Stimulated activated CD4-positive, alpha-beta T cell treated with anti-CD3 and anti-CD28 coated beads, Interleukin-2, amount 100 ng/mL, for 48 hours (primary cell): ENCODE results near the gene ARMC10.
"Not testable (repeated sequence)": the region's sequence is repeated elsewhere in the genome, so short reads cannot be mapped to it uniquely, and the experiment has no call there.

Source experiments
- DNase-seq, 2 donors: peaks; one replicate each; pipeline ENCODE4 v3.0.0-alpha.2; 2020

Gene ARMC10

GRCh38 chr7:103074519-103075336 lies at the start of gene ARMC10, which contains the start of gene FBXL13:
Gene ARMC10 (plus strand): TSS chr7:103075140. CDS start chr7:103075273, 133 bp downstream.
Gene FBXL13 (minus strand): TSS chr7:103074796.
- DNase-seq: peak; percentile 86

- no peak for DNase-seq
These were observed 49.6 kb upstream of the ARMC10 start for GRCh38 chr7:103025341-103025740.

DNA sequence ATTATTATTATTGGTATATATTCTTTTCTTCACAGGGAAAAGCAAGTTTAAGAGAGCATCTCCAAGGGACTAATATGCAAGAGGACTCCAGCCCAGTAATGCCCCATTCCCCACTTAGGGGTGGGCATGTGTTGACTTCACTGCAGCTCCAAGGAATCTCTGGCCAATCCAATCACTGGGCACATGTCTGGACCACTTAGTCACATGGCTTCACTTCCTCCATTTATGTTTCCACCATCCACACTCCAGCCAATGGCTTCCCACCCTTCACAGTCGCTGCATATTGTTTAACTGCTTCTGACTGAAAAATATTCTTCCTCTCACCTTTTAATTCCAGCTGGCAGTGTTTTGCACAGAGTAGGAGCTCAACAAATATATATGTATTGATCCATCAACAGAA lies 43.9 kb upstream of the ARMC10 start:
- DNase-seq: no peak

DNA sequence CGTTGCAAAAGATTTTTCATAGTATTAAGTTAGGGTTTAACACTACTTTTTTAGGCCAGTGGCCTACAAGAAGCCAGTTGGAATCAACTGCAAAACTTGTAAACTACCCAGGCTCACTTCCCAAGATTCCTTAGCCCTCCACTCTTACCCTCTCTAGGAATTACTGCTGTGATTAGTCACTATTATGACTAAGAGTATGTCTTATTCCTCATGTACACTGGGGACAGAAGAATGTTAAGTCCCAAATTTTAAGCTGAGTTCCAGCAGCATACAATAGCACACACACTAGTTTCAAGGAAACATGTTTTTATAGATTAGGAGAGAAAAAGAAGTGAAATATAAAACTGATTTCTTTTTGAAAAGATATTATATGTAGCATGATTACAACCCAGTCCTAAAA lies 43.2 kb upstream of the ARMC10 start:
- DNase-seq: no peak

- not testable (repeated sequence) for DNase-seq
These were observed 40.6 kb upstream of the ARMC10 start for GRCh38 chr7:103034318-103034717.

- DNase-seq: no peak
These were observed 37.5 kb upstream of the ARMC10 start for GRCh38 chr7:103037476-103037822.

GRCh38 chr7:103037823-103038739 lies 36.9 kb upstream of the ARMC10 start:
- DNase-seq: not testable (repeated sequence)

DNA sequence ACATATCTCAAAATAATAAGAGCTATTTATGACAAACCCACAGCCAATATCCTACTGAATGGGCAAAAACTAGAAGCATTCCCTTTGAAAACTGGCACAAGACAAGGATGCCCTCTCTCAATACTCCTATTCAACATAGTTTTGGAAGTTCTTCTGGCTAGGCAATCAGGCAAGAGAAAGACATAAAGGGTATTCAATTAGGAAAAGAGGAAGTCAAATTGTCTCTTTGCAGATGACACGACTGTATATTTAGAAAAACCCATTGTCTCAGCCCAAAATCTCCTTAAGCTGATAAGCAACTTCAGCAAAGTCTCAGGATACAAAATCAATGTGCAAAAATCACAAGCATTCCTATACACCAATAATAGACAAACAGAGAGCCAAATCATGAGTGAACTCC lies 33.1 kb upstream of the ARMC10 start:
- DNase-seq: not testable (repeated sequence)

- DNase-seq: no peak
These were observed 26.1 kb upstream of the ARMC10 start for GRCh38 chr7:103048833-103049232.

GRCh38 chr7:103051519-103051918 lies 23.4 kb upstream of the ARMC10 start:
- no peak for DNase-seq

DNA sequence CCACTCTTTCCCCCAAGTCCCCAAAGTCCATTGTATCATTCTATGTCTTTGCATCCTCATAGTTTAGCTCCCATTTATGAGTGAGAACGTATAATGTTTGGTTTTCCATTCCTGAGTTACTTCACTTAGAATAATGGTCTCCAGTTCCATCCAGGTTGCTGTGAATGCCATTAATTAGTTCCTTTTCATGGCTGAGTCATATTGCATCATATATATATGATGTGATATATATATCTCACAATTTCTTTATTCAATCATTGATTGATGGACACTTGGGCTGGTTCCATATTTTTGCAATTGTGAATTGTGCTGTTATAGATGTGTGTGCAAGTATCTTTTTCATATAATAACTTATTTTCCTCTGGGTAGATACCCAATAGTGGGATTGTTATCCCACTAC lies 18.9 kb upstream of the ARMC10 start:
- DNase-seq: not testable (repeated sequence)

- no peak for DNase-seq
These were observed 16.8 kb upstream of the ARMC10 start for GRCh38 chr7:103058122-103058521.

DNA sequence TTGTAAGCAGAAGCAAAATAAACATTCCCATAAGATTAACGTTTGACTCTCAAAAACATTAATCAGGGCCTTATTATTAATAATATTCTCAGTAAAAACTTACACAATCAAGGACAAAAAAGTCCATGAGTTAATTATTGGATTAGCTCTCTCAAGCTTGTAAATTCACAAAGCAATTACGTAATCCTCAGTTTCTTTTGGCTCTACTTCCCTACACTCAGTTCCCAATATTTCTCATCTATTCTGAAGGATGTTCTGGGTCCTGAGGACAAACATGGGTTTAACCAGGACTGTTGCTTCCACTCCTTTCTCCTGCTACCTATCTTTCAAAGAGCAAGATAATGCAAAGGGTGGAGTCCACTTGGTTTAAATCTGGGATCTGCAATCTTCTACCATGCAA lies 15.5 kb upstream of the ARMC10 start:
- DNase-seq: no peak

DNA sequence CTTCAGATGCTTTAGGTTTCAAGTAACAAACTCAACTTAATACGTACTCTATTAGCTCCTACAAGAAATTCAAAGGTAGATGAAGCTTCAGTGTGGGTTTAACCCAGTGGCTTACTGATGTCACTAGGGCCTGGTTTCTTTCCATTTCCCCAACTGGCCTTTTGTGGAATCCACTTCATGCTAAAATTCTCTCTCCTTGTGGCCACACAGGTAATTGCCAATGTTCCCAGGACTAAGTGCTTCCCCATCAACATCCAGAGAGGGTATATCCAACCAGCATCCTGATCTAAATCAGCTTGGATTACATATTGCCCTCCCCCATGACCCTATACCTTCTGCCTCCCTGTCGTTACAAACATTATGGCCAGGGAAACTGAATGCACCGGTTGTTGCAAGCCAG lies 11.0 kb upstream of the ARMC10 start:
- DNase-seq: no peak

DNA sequence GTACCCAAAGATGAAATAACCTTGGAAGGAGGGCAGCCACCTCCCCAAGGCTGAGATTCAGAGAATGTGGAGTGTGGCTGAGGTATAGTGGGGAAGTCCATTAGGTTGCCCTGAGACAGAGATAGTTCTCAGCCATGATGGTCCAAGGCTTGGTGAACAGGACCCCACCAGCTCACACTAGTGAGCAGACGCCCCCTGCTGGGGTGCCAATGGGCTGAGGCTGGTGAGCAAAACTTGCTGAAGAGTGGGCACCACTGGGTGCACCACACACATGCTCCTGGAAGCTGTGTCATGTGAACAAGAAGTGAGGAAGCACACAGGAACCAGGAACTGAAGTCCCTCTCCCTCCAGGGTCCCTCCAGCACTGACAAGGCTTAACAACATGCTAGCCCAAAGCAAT lies 9.3 kb upstream of the ARMC10 start:
- DNase-seq: peak; percentile 21 to 42

GRCh38 chr7:103068414-103069403 lies 6.2 kb upstream of the ARMC10 start:
- DNase-seq: no peak

GRCh38 chr7:103071000-103071399 lies 3.9 kb upstream of the ARMC10 start:
- DNase-seq: no peak

GRCh38 chr7:103073989-103074518 lies 886 bp upstream of the ARMC10 start:
- no peak for DNase-seq

- peak; percentile 53 to 63 for DNase-seq
These were observed 488 bp downstream of the ARMC10 start for GRCh38 chr7:103075337-103075918.

- no peak for DNase-seq
These were observed 1.8 kb downstream of the ARMC10 start for GRCh38 chr7:103076764-103077163.

GRCh38 chr7:103077318-103077717 lies 2.4 kb downstream of the ARMC10 start:
- DNase-seq: no peak

GRCh38 chr7:103078226-103078625 lies 3.3 kb downstream of the ARMC10 start:
- DNase-seq: not testable (repeated sequence)
